IPS-15b (cell line): ENCODE measurements around the gene GAN.
"Not testable (repeated sequence)": the region's sequence is repeated elsewhere in the genome, so short reads cannot be mapped to it uniquely, and the experiment has no call there.

Experiments
- H3K27me3 ChIP-seq: one replicate; pipeline ENCODE4 v1.6.1; 2013; ENCODE audit warnings: low read length; ENCODE audit not compliant: control insufficient read depth, insufficient read depth
- H3K36me3 ChIP-seq: one replicate; pipeline ENCODE4 v1.6.1; 2013; ENCODE audit warnings: low read length; ENCODE audit not compliant: control insufficient read depth, insufficient read depth
- H3K4me1 ChIP-seq: one replicate; pipeline ENCODE4 v1.6.1; 2013; ENCODE audit warnings: mild to moderate bottlenecking, low read length; ENCODE audit not compliant: control insufficient read depth, insufficient read depth
- H3K4me3 ChIP-seq: one replicate; pipeline ENCODE4 v1.5.1; 2013; ENCODE audit warnings: low read depth, low read length
- H3K9ac ChIP-seq: one replicate; pipeline ENCODE4 v1.6.1; 2013; ENCODE audit warnings: low read depth, mild to moderate bottlenecking, low read length
- H3K9me3 ChIP-seq: one replicate; pipeline ENCODE4 v1.6.1; 2013; ENCODE audit warnings: mild to moderate bottlenecking, low read length; ENCODE audit not compliant: control insufficient read depth, insufficient read depth

Gene GAN

DNA sequence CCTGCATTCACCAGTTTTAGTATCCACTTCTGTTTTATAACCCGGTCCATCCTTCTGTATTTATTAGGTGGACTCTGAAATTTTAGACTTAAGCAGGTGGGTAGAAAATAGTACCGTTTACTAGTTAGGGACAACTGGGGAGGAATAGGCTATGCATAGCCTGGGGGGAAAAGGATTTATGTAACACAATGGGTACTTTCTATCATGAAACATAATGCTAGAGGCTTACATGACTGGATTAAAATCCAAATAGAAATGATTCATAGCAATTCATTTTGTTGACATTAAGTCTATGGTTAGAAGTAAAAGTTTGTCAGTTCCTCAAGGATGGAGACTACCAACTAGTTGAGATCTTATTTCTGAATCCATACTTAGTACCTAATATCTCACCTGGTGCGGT, 18.6 kb downstream of the GAN start:
- H3K4me1 ChIP-seq: no peaks in the 10 kb centered on the region
- no peak overlapping the region for H3K4me3 ChIP-seq
- H3K9me3 ChIP-seq: peaks cover 3% of the 10 kb centered on the region
- H3K9ac ChIP-seq: no peak overlapping the region
- H3K27me3 ChIP-seq: no peaks in the 10 kb centered on the region
- no peaks in the 10 kb centered on the region for H3K36me3 ChIP-seq

DNA sequence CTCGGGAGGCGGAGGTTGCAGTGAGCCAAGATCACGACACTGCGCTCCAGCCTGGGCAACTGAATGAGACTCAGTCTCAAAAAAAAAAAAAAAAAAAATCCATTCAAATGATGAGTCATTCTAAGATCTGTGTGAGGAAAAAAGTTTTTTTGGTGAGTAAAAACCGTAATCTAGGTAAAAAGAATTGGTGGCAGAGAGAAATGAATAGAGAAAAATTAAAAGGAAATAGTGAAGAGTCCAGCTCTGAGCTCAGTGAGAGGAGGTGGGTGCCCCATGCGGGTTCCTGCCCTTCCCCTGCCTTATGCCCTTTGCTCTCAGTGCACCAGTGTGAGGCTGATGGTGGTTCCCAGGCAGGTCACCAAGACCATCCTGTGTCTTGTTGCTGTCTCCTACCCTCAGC, 20.9 kb downstream of the GAN start:
- Histone ChIP-seq H3K27me3 (no peaks in the 10 kb centered on the region), H3K4me1 (no peaks in the 10 kb centered on the region), H3K36me3 (no peaks in the 10 kb centered on the region), H3K4me3 (no peak overlapping the region), H3K9me3 (peaks cover 7% of the 10 kb centered on the region), H3K9ac (no peak overlapping the region)

DNA sequence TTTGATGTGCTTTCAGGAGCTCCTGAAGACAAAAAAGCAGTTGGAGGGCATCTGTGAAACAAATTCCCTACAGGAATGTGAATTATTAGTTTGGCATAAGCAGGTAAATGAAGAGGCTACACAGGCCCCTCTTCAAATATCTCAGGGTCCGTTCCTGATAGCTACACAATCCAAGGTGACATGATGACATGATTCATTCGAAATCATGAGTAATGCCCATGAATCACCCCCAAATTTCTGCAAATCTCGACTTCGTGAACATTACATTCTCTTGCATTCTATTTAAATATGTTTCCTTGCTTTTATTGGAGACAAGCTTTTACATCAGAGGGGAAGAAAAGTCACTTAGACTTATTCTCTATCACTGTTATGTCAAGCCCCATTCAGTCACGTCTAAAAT, 22.3 kb downstream of the GAN start:
- Histone ChIP-seq H3K4me3 (no peak overlapping the region), H3K36me3 (no peaks in the 10 kb centered on the region), H3K4me1 (no peaks in the 10 kb centered on the region), H3K9me3 (peaks cover 7% of the 10 kb centered on the region), H3K9ac (no peak overlapping the region), H3K27me3 (no peaks in the 10 kb centered on the region)

DNA sequence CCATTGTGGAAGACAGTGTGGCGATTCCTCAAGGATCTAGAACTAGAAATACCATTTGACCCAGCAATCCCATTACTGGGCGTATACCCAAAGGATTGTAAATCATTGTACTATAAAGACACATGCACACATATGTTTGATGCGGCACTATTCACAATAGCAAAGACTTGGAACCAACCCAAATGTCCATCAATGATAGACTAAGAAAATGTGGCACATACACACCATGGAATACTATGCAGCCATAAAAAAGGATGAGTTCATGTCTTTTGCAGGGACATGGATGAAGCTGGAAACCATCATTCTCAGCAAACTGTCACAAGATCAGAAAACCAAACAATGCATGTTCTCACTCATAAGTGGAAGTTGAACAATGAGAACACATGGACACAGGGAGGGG, 30.4 kb downstream of the GAN start:
- H3K4me3 ChIP-seq, H3K9me3 ChIP-seq, H3K27me3 ChIP-seq, H3K9ac ChIP-seq, H3K4me1 ChIP-seq, H3K36me3 ChIP-seq: not testable (repeated sequence)

DNA sequence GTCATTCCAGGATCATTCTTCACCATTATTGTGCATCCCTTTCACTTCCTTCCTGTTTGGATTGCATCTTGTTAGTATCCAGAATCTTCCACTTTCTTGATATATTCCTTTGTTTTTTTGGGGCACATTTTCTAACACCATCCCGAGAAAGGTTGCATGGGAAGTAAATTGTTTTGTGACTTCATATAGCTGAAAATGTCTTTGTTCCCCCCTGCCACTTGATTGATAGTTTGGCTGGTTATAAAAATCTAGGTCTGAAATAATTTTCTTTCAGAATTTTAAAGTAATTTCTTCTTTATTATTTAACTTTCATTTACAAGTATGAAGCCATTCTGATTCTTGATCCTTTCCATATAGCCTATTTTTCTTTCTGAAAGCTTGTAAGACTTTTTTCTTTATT, 32.7 kb downstream of the GAN start:
- Histone ChIP-seq H3K36me3 (no peaks in the 10 kb centered on the region), H3K4me3 (no peak overlapping the region), H3K9ac (no peak overlapping the region), H3K4me1 (no peaks in the 10 kb centered on the region), H3K27me3 (no peaks in the 10 kb centered on the region), H3K9me3 (peaks cover 5% of the 10 kb centered on the region)

DNA sequence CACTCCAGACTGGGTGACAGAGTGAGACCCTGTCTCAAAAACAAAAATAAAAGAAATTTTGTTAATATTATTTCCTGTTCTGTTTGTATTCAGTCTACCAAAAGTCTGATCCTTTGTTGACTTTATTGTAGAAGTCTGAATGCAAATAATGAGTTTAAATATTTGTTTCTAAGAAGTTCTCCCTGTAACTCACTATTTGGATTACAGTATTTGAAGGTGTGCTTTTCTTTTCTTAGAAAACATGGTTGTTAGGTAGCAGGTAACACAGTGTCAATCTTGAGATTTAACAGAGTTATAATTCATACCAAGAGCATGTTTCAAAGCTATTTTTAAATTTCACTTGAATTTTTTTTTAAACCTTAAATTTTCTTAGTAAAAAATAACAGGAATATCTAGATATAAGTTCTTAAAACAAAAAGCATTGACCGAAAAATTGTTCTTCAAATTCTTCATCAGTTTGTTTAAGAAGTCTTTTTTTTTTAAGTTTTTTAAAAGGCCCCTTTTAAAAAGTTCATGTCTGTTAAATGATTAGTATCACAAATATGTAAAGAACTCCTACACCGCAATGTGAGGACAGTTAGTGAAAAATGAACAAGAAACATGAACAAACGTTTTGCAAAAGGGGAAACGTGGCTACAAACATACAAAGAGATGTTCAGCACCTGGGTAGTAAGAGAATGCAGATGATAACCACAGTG, 35.0 kb downstream of the GAN start:
- no peaks in the 10 kb centered on the region for H3K27me3 ChIP-seq
- no peak overlapping the region for H3K4me3 ChIP-seq
- H3K36me3 ChIP-seq: no peaks in the 10 kb centered on the region
- H3K9ac ChIP-seq: no peak overlapping the region
- peaks cover 5% of the 10 kb centered on the region for H3K9me3 ChIP-seq
- H3K4me1 ChIP-seq: no peaks in the 10 kb centered on the region

DNA sequence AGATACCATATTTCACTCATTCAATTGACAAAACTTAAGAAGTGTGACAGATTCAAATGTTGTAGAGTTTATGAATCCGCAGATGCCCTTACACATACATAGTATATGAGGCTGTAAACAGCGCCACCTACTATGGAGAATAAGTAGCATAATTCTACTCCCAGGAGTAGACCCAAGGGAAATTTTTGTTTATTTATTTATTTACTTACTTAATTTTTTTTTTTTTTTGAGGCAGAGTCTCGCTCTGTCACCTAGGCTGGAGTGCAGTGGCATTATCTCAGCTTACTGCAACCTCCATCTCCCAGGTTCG, 35.5 kb downstream of the GAN start:
- no peaks in the 10 kb centered on the region for H3K27me3 ChIP-seq
- no peaks in the 10 kb centered on the region for H3K36me3 ChIP-seq
- peaks cover 5% of the 10 kb centered on the region for H3K9me3 ChIP-seq
- H3K9ac ChIP-seq: no peak overlapping the region
- H3K4me3 ChIP-seq: no peak overlapping the region
- no peaks in the 10 kb centered on the region for H3K4me1 ChIP-seq

DNA sequence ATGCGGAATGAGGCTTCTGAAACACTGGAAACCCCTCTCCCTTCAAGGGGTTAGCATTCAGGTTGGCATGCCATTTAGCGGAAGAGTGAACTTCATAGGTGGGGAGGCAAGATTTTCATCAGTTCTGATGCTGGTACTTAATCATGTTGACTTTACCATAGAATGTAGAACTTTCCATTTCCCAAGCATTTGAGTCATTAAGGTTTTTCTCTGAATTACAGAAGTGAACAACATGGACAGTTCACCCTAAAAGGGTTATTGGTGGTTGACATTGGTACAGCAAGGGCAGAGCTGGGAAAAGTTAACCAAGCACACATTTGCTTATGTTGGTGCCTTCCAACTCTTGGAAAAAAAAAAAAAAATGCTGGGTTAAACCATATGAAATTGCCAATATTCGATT, 39.1 kb downstream of the GAN start:
- Histone ChIP-seq H3K9ac (no peak overlapping the region), H3K4me1 (no peaks in the 10 kb centered on the region), H3K36me3 (peaks cover 7% of the 10 kb centered on the region), H3K9me3 (no peaks in the 10 kb centered on the region), H3K27me3 (no peaks in the 10 kb centered on the region), H3K4me3 (no peak overlapping the region)

DNA sequence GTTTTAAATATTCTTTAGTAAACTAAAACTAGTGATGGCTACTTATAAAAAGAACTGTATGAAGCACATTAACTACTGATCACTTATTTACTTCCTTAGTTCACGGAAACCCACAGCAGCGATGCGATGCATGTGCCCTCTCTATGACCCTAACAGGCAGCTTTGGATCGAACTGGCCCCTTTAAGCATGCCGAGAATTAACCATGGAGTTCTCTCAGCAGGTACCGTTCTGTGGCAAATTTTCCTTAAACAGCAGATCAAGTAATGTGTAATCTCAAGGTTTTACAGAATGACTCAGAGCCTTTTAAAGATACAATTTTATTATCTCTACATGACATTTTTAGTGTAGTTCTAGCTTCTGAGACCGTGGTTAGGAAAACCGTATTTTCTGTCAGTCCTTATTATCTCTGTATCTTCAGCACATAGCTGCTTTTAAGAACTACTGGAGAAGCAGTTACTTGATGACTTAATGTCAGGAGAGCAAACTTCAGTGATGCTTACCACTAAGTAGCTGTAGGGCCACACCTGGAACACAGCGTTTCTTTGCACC, 43.0 kb downstream of the GAN start:
- Histone ChIP-seq H3K36me3 (peaks cover 10% of the 10 kb centered on the region), H3K4me3 (no peak overlapping the region), H3K9ac (no peak overlapping the region)

DNA sequence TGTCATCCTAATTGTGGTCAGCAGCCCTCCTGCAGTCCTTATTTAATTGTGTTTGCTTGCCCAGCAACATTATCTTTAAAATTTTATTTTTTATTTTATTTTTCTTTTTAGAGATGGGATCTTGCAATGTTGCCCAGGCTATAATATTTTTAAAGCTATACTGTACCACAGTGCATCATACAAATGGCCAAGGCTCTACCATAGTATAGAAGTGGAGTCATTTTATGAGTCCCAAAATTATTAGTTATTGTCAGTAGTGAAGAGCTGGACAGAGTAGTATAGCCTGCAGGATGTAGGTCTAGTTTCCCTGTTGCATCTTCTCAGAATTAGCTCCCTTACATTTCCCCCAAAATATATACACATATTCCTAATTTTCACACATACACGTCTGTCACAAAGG, 44.1 kb downstream of the GAN start:
- H3K36me3 ChIP-seq: peaks cover 14% of the 10 kb centered on the region
- H3K4me3 ChIP-seq: no peak overlapping the region

More for the DNA sequence above, 43.0 kb downstream of the GAN start:
- Histone ChIP-seq H3K27me3 (no peaks in the 10 kb centered on the region), H3K4me1 (no peaks in the 10 kb centered on the region), H3K9me3 (no peaks in the 10 kb centered on the region)

DNA sequence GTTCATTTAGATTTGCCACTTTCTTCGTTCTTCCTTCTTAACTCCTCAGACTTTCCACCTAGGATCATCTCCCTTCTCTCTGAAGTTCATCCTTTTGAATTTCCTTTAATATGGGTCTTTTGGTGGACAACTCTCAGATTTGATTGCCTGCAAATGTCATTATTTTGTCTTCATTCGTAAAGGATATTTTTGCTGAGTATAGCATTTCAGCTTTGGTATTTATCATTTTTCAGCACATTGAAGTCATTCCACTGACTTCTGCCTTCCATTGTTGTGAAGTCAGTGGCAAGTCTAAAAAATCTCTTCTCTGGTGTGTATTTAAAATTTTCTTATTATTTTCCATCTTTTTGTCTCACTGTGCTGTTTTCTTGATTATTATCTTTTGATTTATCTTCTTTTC, 45.4 kb downstream of the GAN start:
- Histone ChIP-seq H3K4me1 (no peaks in the 10 kb centered on the region), H3K36me3 (peaks cover 19% of the 10 kb centered on the region), H3K9ac (no peak overlapping the region), H3K27me3 (no peaks in the 10 kb centered on the region), H3K4me3 (no peak overlapping the region), H3K9me3 (no peaks in the 10 kb centered on the region)

More for the DNA sequence above, 44.1 kb downstream of the GAN start:
- no peaks in the 10 kb centered on the region for H3K4me1 ChIP-seq
- H3K27me3 ChIP-seq: no peaks in the 10 kb centered on the region
- no peak overlapping the region for H3K9ac ChIP-seq
- H3K9me3 ChIP-seq: no peaks in the 10 kb centered on the region

DNA sequence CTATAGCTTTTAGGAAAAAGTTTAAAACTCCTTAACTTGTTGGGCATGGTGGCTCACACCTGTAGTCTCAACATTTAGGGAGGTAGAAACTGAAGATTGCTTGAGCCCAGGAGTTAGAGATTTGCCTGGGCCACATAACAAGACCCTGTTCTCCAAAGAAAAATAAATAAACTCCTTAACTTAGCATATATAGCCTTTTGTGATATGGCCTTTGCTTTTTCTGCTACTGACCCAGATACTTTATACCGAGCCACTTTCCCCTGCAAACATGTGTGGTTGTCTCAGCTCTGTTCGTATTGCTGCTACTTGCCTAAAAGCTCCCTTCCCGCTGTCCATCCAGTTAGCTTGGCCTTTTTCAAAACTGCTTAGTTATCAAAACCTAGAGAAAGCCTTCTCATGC, 51.0 kb downstream of the GAN start:
- H3K4me1 ChIP-seq: no peaks in the 10 kb centered on the region
- no peak overlapping the region for H3K4me3 ChIP-seq
- no peak overlapping the region for H3K9ac ChIP-seq
- H3K9me3 ChIP-seq: no peaks in the 10 kb centered on the region
- peaks cover 11% of the 10 kb centered on the region for H3K36me3 ChIP-seq
- no peaks in the 10 kb centered on the region for H3K27me3 ChIP-seq
